ENCODE data around the gene CDKL5.

Gene CDKL5

DNA sequence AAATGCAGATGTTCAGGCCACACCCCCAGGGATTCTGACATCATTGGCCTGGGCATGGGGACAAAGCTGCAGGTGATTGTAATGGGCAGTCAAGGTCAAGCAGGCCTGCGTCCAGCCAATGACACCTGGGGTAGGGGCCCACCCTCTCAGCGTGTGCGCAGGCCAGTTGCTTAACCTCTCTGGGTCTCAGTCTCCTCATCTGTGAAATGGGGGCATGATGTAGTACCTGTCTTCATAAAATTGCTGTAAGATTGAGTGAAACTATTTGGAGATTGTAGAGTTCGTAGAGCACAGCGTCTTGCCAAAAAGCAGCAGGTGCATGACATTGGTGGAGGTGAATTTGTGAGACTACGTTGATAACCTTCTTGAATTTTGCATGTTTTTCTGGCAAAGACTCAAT is 225.3 kb downstream of the CDKL5 start:
- DNase-seq (ENCODE audit: low read depth), result no peak
- no peak overlapping the region for H3K4me3 ChIP-seq (ENCODE audit: low read length)
- TF ChIP-seq, protein P1, sequence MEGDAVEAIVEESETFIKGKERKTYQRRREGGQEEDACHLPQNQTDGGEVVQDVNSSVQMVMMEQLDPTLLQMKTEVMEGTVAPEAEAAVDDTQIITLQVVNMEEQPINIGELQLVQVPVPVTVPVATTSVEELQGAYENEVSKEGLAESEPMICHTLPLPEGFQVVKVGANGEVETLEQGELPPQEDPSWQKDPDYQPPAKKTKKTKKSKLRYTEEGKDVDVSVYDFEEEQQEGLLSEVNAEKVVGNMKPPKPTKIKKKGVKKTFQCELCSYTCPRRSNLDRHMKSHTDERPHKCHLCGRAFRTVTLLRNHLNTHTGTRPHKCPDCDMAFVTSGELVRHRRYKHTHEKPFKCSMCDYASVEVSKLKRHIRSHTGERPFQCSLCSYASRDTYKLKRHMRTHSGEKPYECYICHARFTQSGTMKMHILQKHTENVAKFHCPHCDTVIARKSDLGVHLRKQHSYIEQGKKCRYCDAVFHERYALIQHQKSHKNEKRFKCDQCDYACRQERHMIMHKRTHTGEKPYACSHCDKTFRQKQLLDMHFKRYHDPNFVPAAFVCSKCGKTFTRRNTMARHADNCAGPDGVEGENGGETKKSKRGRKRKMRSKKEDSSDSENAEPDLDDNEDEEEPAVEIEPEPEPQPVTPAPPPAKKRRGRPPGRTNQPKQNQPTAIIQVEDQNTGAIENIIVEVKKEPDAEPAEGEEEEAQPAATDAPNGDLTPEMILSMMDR (conservative IDR thresholded peaks at IDR 0.05; ENCODE audit: low read length), result no peak

DNA sequence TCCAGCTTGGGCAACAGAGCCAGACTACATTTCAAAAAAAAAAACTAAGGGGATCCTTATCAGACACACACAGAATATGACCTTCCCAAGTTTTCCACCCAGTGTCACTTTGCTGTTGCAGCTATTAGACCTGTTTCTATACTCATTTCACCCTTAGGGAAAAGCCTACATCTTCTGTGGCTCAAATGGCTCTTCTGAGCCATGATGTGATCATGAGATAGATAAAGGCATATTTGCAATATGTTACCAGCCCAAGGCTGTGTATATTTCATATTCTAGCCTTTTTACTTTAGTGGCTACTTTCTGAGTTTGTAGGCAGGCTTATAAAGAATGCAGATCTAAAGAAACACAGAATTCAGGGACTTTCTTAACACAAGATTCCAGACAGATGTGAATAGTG is 227.2 kb downstream of the CDKL5 start:
- TF ChIP-seq, protein P1 (conservative IDR thresholded peaks at IDR 0.05; ENCODE audit: low read length), result no peak
- no peak for DNase-seq (ENCODE audit: low read depth)
- H3K4me3 ChIP-seq (ENCODE audit: low read length), result no peak overlapping the region

DNA sequence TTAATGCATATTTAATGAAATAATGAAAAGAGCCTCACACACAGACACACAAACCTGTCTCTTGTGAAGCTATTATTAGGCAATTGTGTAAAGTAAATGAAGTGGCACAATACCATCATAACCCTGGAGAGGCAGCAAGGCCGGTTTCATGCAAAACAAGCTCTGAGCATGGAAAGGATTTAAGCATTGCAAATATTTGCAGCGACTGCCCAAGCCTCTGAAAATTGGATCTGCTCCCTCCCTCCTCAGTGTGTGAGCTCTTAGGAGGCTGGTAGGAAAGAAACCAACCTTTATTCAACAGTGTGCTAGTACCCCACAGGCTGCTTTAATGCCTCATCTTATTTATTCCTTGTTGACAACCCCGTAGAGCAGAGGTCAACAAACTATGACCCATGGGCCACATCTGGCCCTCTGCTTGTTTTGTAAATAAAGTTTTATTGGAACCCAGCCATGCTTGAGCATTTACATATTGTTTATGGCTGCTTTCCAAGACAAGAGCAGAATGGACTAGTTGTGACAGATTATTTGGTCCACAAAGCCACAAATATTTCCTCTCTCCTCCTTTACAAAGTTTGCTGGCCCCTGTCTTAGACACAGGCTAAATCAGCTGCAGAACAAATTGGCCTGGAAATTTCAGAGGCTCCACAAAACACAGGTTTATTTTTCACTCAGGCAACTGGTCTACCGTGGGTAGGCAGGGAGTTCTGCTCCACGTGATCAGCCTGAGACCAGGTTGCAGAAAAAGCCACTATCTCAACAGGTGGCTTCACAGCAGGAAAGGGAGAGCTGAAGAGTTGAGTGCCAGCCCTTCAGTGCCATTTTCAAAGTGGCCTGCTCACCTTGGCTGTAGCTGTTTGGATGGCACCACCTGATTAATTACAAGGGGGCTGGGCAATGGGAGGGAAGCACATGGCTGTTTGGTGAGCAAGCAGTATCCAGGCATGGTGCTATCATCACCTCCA is 229.7 kb downstream of the CDKL5 start:
- TF ChIP-seq, protein P1 (conservative IDR thresholded peaks at IDR 0.05; ENCODE audit: low read length), result no peak
- H3K4me3 ChIP-seq (ENCODE audit: low read length), result no peak overlapping the region
- DNase-seq (ENCODE audit: low read depth), result no peak

DNA sequence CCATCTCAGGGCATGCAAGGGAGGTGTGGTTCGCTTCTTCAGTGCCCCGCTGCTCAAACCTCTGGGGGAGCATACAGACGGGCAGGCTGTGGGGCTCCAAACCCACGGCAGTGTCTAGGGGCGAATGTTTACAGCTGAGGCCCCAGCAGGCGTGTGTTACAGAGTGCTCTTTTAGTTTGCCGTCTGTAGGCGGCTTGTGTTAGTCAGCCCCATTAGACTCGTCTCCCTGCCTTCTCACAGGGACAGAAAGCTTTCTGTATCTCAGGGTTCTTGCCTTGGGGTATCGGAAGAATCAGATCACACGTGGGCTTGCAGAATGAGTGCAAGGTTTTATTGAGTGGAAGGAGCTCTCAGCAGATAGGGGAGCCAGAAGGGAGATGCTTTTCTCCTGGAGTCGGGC is 235.9 kb downstream of the CDKL5 start:
- TF ChIP-seq, protein P1 (conservative IDR thresholded peaks at IDR 0.05; ENCODE audit: low read length), result no peak
- DNase-seq (ENCODE audit: low read depth), result no peak
- H3K4me3 ChIP-seq (ENCODE audit: low read length), result no peak overlapping the region

DNA sequence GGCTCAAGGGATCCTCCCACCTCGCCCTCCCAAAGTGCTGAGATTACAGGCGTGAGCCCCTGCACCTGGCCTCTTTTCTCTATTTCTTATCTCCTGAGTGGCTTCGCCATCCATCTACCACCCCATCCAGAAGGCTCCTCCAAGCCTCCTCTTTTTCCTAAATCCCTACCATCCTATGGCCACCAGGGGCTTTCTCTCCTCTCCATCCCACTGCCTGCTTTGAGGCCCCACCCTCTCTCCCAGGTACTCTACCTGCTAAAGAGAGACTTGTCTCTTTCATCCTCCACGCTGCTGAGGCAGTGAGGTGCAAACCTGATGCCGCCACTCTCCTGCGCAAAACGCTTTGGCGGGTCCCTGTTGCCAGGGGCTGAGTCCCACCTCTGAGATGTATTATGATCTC is 239.5 kb downstream of the CDKL5 start:
- DNase-seq (ENCODE audit: low read depth), result no peak
- TF ChIP-seq, protein P1 (conservative IDR thresholded peaks at IDR 0.05; ENCODE audit: low read length), result no peak

DNA sequence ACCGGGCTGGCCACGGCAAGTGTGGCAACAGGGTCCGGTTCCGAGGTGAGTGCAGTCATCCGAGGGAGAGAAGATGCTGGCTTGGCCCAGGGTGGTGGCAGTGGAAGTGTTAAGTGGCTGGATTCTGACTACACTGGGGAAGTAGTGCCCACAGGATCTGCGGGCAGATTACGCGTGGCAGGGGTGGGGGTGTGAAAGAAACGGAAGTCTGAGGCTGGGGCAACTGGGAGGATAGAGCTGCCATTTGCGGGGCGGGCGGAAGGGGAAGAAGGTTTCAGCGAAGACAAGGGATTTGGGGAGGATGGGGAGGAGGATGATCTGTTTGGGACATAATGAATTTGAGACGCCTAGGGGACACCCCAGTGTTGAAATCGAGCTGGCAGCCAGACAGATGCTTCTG is 241.2 kb downstream of the CDKL5 start:
- DNase-seq (ENCODE audit: low read depth), result no peak
- TF ChIP-seq, protein P1 (conservative IDR thresholded peaks at IDR 0.05; ENCODE audit: low read length), result no peak
- H3K4me3 ChIP-seq (ENCODE audit: low read length), result no peak overlapping the region

More for the DNA sequence above, 239.5 kb downstream of the CDKL5 start:
- no peak overlapping the region for H3K4me3 ChIP-seq (ENCODE audit: low read length)

Measured in AG10803 (cell line).